BJ (cell line): Measurements from ENCODE around the gene HSPBAP1. TPM values are rescaled to one million over a fixed set of nuclear protein-coding genes. Genes with fewer than 3 reads are reported as not detected.

Experiments
- CTCF ChIA-PET: fragments of 350-600 bp; formaldehyde crosslinking; extraction: SDS; loops from one replicate; lab custom pipeline; 2021; ENCODE audit warnings: antibody characterized with exemption, inconsistent platforms; lab: Yijun Ruan, JAX
- POLR2A ChIA-PET: fragments of 300-600 bp; sonication (Branson Sonifier 250); formaldehyde crosslinking; extraction: SDS; loops from one replicate; lab custom pipeline; 2021; ENCODE audit warnings: antibody characterized with exemption; lab: Charles Lee
- DNase-seq: peaks from one replicate; pipeline ENCODE4 v3.0.0-alpha.2; 2011; ENCODE audit warnings: low read depth
- H3K27me3 ChIP-seq: 2 replicates; pipeline ENCODE4 v1.6.0; 2011; ENCODE audit warnings: low read length; ENCODE audit not compliant: control insufficient read depth, insufficient read depth
- H3K36me3 ChIP-seq: 2 replicates; pipeline ENCODE4 v1.5.1; 2011; ENCODE audit warnings: low read length; ENCODE audit not compliant: control insufficient read depth, insufficient read depth
- H3K4me3 ChIP-seq: 2 replicates; pipeline ENCODE4 v1.5.1; 2011; ENCODE audit warnings: low read depth, mild to moderate bottlenecking, control low read depth, low read length
- CTCF ChIP-seq: IDR thresholded peaks from 2 replicates; pipeline ENCODE4 v1.5.1; 2011; ENCODE audit warnings: low read depth, mild to moderate bottlenecking, control low read depth, inconsistent platforms, low read length, moderate library complexity; ENCODE audit not compliant: insufficient read depth
- polyA minus RNA-seq: library from RNA; depleted of rRNA, polyadenylated mRNA; stranded (reverse); fragments of >200 nt; gene quantifications from 2 replicates; pipeline ENCODE4 v1.2.3, GENCODE V29; 2011; rRNA and poly(A)+ RNA removed
- polyA plus RNA-seq: library from polyadenylated mRNA; depleted of rRNA; stranded (reverse); fragments of >200 nt; gene quantifications from 2 replicates; pipeline ENCODE4 v1.2.3, GENCODE V29; 2011; rRNA removed

HSPBAP1 gene
- polyA plus RNA-seq (2.9 and 4.5 TPM in 2 replicates), polyA minus RNA-seq (2.1 and 2.2 TPM in 2 replicates)

GRCh38 chr3:122793568-122794416 lies at the start of gene HSPBAP1:
TSS of gene HSPBAP1 (minus strand) at chr3:122793831. CDS start at chr3:122793680, 151 bp downstream.
- Histone ChIP-seq H3K27me3 (no peaks in the 10 kb centered on the region), H3K4me3 (peak within 1 kb of the TSS; percentile 80), H3K36me3 (no peaks in the 10 kb centered on the region)
- peak; percentile 52 for DNase-seq
- TF ChIP-seq CTCF, result no peak
- CTCF ChIA-PET, result interaction anchor here (0.7 to 1.2 kb wide), 2 partner anchors 10 to 39 kb away, joined by 3 to 4 read pairs; no protein-coding TSS in a partner anchor
- POLR2A ChIA-PET, result no interaction called here

- CTCF ChIA-PET, result interaction anchor here (1.5 kb wide), 1 partner anchor 20 kb away, joined by 3 read pairs; no protein-coding TSS in a partner anchor
- no peak for TF ChIP-seq CTCF
- POLR2A ChIA-PET, result no interaction called here
- DNase-seq, result no peak
- Histone ChIP-seq H3K27me3 (no peaks in the 10 kb centered on the region), H3K4me3 (no peak overlapping the region), H3K36me3 (no peaks in the 10 kb centered on the region)
Measured at GRCh38 chr3:122835590-122835989, 42.0 kb upstream of the HSPBAP1 start.

GRCh38 chr3:122828281-122828680 lies 34.6 kb upstream of the HSPBAP1 start:
- CTCF ChIA-PET, result no interaction called here
- POLR2A ChIA-PET, result no interaction called here
- Histone ChIP-seq H3K36me3 (no peaks in the 10 kb centered on the region), H3K27me3 (no peaks in the 10 kb centered on the region), H3K4me3 (no peak overlapping the region)
- no peak for TF ChIP-seq CTCF
- no peak for DNase-seq

GRCh38 chr3:122826278-122826677 lies 32.6 kb upstream of the HSPBAP1 start:
- H3K27me3 ChIP-seq, result no peaks in the 10 kb centered on the region
- H3K4me3 ChIP-seq, result no peak overlapping the region
- no peak for DNase-seq
- ChIA-PET CTCF (interaction anchor here (1.5 kb wide), 1 partner anchor 18 kb away, joined by 3 read pairs; no protein-coding TSS in a partner anchor), POLR2A (no interaction called here)
- TF ChIP-seq CTCF, result no peak
- H3K36me3 ChIP-seq, result no peaks in the 10 kb centered on the region

GRCh38 chr3:122825460-122825859 lies 31.8 kb upstream of the HSPBAP1 start:
- no peaks in the 10 kb centered on the region for H3K36me3 ChIP-seq
- CTCF ChIA-PET, result interaction anchor here (1.5 kb wide), 1 partner anchor 17 kb away, joined by 3 read pairs; no protein-coding TSS in a partner anchor
- H3K4me3 ChIP-seq, result no peak overlapping the region
- DNase-seq, result no peak
- POLR2A ChIA-PET, result no interaction called here
- TF ChIP-seq CTCF, result no peak
- H3K27me3 ChIP-seq, result no peaks in the 10 kb centered on the region
